ENCODE results near the gene MAGEA9B. TPM values are rescaled to one million over a fixed set of nuclear protein-coding genes. Genes with fewer than 3 reads are reported as not detected.
"Not testable (repeated sequence)": the region's sequence is repeated elsewhere in the genome, so short reads cannot be mapped to it uniquely, and the experiment has no call there.

The MAGEA9B gene
- total RNA-seq, 1 donor from 2014 or later: not detected

DNA sequence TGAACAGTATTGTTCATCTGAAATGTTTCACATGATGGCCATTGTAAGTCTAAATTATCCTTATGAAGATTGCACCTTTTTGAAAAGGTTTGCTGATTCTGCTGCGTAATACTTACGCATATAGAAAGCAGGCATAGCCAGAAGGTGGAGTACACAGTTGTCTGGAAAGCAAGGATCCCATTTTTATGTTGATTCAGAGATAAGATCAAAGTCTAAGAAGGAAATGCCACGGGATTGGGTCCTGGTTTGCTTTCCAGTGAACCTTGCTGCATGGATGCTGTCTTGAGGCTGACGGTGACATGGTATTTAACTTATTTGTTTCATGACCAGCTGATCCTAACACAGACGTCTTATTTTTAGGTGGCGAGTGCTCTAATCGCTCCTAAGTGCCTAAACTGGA is 15.5 kb downstream of the MAGEA9B start:
- no peak for DNase-seq (ENCODE audit: low spot score)

DNA sequence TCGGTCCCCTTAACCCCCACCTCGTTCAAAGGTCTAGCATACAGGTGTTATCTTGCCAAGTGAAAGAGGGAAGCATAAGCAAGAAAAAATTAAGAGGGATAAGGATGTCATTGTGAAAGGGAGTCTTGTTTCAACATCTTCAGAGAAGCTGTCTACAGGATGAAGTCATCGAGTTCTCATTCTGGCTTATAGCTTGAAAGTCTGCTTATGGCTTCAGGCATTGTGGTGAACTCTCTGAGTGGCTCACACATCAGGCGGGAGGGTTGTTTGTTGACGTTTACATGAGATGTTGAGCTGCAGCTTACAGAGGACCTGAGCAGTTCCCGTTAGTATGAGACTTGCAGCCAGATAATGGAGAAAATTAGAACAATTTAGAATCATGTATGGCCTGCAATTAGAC is 16.6 kb downstream of the MAGEA9B start:
- DNase-seq (ENCODE audit: low spot score): no peak

DNA sequence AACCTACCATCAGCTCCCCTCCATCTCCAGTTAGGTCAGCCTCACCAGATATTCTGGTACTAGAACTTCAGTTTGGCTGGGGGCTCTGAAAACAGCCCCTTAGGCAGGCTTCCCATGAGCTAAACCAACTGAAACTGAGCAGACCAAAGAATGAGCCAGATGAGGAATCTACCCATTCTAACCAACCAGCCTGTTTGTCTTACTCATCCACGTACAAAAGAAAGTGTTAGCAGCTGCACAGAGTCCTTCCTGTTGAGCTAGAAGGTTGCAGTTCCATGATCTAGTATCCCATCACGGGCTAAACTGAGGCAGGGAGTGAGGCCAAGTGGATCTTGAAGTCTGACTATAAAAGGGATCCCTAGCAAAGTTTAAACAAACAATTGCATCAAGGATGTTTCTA is 17.5 kb downstream of the MAGEA9B start:
- DNase-seq (ENCODE audit: low spot score): no peak

DNA sequence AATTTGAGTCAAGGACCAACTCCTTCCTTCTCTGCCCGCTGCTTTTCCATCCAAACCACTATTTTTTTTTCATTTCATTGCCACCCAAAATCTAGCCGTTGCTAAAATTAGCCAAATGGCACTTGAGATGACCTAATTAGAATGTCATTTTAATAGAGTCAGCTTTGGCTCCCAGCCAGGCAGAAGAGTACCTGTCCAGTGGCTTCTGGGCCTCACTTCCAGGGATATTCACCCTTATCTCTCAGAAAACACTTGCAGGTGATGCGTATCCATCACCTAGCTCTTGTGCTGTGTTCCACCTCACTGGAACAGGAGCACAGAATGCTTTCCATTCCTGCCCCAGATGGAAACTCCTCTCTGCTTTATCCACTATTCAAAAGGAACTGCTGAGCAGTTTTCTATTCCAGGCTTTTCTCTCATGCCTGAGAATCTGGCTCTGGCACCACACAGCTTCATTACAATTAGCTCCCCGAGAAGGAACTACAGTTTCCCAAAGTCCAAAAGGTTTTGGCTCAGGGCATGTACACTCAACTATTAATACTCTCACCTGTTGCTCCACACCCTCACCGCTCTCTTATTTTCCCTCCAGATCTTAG is 18.5 kb downstream of the MAGEA9B start:
- DNase-seq (ENCODE audit: low spot score): no peak

DNA sequence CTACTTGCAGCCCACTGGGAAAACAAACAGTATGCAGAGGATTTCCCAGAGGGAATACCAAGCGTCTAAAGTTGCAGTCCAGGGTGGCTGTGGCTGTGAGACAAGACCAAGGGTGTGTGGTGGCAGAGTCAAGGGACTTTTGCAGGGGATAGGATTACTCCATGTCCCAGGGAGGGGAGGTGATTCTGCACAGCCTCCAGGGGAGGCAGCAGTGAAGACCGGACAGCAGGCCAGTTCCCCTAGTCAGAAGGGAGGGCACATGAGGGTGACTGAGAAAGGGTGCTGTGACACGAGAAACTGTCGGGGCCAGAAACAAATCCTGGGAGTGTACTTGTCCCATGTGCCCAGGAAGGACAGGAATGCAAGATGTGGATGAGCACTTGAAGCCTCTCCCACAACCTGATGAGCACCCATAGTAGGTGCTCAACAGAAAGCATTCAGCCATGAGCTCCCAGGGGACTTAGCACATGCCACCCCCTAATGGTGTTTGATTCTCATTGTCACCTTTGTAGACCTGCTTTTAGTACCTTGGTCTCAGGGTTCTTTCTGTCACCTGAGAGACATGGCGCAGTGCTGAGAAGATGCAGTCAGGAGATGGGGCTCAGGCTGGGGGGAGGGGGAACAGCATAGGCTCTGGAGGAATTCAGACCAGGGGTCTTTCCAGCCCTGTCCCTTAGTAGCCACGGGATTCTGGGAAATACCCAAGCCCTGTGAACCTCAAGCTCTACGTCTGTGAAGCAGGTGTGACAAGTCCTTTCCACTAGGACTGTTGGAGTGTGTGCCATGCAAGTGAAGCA is 19.4 kb downstream of the MAGEA9B start:
- no peak for DNase-seq (ENCODE audit: low spot score)

DNA sequence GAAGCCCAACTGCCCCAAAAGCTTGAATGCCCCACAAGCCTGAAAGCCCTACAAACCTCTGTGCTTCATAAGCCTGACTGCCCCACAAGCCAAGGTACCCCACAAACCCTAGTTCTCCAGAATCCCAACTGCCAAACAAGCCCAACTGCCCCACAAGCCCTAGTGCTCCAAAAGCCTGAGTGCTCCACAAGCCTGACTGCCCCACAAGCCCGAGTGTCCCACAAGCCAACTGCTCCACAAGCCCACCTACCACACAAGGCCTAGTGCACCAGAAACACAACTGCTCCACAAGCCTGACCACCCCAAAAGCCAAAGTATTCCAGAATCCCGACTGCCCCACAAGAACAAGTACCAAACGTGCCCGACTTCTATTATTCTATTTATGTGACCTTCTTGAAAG is 23.9 kb downstream of the MAGEA9B start:
- DNase-seq (ENCODE audit: low spot score): no peak

DNA sequence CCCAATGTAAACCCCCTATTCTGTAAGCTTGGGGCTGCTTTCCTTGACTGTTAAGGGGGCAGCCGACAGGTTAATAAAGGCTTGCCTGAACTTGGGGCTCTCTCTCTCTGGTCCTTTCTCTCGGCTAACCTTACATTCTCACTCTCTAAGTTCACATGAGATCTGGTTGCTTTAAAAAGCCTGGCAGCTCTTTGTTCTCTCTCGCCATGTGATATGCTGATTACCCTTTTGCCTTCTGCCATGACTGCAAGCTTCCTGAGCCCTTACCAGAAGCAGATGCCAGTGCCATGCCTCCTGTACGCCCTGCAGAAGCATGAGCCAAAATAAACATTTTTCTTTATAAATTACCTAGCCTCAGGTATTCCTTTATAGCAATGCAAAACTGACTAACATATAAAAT is 32.0 kb downstream of the MAGEA9B start:
- DNase-seq (ENCODE audit: low spot score): not testable (repeated sequence)

DNA sequence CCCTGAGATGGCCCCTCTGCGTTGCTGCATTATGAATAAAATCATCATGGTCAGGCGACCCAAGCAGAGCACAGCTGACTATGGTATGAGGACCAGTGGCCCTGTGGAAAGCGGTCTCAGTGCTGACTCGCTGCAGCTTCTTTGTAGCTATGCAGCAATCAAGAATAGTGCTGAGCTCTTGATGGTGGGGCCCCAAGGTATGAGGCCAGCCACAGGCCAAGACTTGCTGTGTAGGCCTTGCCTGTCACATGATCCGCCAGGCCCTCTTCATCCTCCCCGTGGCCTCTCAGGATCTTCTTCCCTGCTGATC is 35.4 kb downstream of the MAGEA9B start:
- DNase-seq (ENCODE audit: low spot score): not testable (repeated sequence)

DNA sequence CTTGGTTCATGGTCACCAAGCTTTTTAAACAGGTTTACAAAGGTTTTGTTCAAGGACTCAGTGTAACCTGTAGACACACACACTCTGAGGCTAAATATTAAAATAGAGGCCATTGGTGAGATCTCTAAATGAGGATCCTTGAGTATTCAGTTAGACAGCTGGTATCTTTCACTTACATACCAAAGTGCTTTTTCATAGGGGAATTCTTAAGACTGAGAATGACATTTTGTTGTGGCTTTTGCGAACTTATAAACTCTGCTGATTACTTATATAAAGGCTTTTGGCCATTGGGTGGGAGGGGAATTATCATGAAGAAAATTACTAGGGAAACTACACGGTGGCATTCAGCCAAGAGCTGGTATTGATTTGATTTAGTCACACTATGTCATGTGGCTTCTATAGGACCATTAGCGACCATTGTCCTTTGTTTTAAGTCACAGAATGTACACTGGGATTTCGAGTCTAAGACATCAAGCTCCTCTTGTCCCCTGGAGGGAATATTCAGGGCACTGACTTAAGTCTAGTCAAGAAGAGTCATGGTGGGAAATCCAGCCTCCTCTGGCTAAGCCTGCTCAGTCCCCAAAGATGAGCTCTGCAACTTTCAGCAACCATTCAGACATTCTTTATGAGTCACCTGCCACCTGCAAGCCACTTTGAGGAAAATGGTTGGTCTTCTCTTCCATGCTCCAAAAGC is 35.9 kb downstream of the MAGEA9B start:
- not testable (repeated sequence) for DNase-seq (ENCODE audit: low spot score)

DNA sequence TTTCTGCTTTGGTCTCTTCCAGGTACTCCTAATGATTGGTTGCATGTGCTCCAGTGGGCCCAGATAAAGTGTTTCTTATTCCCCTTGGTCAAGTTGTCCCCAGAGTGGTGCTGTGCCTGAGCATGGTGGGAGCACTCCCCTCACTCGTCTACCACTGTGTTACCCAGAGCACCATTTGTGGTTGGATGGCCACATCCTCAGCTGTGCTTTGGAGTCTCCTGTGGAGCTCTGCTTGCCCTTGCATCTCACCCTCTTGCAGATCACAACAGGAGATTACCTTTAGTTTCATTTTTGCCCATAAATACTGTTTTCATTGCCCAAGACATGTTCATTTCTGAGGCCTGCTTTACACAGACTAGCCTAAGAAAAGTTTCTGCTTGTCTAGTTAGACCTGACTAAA is 36.8 kb downstream of the MAGEA9B start:
- not testable (repeated sequence) for DNase-seq (ENCODE audit: low spot score)

DNA sequence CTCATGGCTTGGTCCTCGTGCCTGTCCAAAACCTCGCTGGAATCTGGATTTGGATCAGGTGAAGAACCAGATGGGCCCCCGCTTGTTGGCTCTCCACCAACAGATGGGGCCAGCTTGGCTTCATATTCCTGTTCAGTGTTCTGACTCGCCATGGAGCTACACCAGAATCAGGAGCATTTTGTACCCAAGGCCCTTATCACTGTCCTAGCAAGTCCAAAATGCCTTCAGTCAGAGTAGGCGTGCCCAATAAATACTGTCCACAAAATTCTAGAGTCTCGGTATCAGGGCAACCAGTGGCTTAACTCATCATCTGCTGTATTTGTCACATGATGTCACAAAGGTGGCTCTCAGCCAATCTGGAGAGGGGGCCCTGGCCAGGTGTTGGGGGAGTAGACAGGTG is 37.6 kb downstream of the MAGEA9B start, which contains the start of gene HSFX3:
Gene HSFX3, minus strand, starts transcription at position 224 of the 400 bp plus-strand sequence. Its CDS starts 72 bp downstream, at position 152.
- DNase-seq (ENCODE audit: low spot score): not testable (repeated sequence)

DNA sequence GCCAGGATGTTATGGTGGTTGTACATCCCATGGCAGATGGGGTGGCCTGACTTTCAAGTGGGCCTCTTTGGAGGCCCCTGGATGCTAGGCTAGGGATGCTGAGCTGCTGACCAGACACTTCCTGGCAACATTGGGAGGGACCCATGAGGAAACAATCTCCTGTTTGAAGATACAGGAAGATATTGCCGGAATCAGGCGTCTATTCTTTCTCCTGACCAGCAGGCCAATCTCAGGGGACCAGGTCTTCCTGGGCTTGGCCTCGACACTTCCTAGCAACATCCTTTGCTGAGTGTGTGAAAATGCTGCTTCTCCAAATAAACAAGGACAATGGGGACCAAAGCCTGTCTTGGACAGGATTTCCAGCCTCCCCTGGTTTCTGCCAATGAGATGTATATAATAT is 39.5 kb downstream of the MAGEA9B start:
- not testable (repeated sequence) for DNase-seq (ENCODE audit: low spot score)

DNA sequence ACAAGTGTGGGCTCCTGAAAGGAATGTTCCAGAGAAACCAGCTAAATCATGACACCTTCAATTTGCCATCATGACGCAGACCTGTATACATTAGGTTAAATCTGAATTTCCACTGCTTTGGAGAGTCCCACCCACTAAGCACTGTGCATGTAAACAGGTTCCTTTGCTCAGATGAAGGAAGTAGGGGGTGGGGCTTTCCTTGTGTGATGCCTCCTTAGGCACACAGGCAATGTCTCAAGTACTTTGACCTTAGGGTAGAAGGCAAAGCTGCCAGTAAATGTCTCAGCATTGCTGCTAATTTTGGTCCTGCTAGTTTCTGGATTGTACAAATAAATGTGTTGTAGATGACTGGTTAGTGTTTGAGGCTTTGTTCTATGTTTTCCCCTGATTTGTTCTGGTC is 40.3 kb downstream of the MAGEA9B start:
- DNase-seq (ENCODE audit: low spot score): not testable (repeated sequence)

DNA sequence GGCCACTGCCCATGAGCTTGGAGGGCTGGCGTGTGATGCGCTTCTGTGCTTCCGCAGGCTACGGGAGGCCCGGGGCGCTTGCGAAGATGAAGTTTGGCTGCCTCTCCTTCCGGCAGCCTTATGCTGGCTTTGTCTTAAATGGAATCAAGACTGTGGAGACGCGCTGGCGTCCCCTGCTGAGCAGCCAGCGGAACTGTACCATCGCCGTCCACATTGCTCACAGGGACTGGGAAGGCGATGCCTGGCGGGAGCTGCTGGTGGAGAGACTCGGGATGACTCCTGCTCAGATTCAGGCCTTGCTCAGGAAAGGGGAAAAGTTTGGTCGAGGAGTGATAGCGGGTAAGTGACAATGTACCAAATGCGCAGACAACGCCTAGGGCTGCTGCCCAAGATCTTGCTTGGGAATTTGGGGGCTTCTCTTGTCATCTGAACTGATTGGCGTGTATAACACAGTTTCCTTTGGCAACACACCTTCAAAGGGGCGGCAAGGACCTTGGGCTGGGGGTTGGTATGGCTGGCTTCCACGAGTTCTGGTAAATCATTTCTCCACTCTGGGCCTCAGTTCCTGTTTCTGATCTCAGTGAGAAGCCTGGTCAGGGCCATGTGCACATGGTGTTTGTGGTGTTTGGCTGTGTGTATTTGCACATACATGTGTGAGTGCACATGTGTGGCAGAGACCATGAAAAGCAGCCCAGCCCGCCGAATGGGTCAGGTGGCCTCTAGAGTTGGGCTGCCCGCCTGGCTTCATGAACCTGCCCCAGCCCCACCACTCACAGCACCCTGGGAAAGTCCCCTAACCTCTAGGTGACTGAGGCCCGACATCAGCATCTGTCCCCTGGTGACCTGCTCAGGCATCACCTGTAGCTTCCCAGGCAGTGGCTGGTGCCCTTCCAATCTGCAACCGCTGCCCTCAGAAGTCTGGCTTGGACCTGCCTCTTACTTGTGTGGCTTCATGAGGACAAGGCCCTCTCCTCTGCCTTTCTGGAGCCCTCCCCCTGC is 41.4 kb downstream of the MAGEA9B start:
- DNase-seq (ENCODE audit: low spot score): not testable (repeated sequence)

DNA sequence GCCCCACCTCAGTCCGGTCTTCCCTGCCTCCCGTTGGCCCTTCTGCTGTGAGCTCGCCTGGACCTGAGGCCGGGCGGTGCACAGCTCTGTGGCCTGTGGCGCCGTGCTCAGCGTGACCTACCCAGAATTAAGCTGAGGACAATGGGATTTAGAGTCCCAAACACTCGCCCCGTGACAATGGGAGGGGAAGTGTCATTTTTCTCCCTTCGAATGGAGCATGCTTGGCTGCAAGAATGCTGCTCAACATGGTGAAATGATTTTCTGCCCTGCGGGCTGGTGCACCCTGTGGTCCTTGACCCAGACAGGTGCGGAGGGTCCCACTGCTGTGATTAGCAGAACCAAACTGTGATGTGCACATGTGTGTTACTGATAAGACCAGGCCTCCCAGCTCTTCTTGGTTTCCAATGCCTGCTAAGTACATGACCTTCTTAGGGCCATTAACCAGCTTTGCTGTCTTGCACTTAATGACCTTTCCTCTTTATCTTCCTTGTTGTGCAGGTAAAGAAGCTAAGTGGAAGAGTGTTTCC is 45.7 kb downstream of the MAGEA9B start:
- no peak for DNase-seq (ENCODE audit: low spot score)

DNA sequence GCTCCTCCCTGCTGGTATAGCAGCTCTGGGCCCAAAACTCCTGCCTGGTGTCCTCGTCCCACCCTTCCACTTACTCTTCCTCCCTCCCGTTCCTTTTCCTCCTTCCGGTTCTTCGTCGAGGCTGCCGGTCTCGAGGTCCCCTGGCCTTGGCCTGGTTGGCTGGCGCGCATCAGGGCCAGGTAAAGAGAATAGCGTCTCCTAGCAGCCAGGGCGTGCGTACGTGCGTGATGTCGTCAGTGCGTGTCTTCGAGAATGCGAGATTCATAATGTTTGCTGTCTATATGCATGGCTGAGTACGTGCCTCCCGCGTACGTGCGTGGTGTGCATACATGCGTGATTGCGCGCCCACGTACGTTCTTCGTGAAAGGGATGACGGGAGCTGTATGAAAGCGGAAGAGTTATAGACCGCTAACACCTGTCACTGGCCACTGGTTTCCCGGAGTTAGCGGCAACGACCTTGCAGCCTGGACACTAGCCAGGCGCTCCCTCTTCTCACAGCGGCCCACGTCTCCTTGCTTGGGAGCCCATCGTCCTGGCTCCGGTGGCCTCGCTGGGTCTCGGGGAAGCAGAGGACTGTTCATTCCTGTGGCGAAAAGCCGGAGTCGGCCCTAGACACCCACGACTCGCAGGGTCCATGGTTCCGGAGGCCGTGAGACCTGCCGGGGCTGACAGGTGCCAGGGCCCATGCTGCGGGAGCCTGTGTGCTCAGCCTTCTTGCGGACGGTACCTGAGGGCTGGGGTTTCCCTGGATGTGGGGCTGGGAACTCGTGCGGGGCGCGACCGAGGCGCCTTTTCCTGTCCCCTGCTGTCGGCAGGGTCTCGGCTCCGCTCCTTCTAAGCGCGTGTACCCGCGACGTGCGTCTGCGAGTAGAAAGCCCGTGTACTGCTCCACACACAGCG is 46.4 kb downstream of the MAGEA9B start, which contains the start of gene EOLA1:
Gene EOLA1, plus strand, starts transcription at position 392 of the 900 bp plus-strand sequence. CDS start 4,619 bp downstream, outside the sequence.
- DNase-seq (ENCODE audit: low spot score): peak; percentile 89

DNA sequence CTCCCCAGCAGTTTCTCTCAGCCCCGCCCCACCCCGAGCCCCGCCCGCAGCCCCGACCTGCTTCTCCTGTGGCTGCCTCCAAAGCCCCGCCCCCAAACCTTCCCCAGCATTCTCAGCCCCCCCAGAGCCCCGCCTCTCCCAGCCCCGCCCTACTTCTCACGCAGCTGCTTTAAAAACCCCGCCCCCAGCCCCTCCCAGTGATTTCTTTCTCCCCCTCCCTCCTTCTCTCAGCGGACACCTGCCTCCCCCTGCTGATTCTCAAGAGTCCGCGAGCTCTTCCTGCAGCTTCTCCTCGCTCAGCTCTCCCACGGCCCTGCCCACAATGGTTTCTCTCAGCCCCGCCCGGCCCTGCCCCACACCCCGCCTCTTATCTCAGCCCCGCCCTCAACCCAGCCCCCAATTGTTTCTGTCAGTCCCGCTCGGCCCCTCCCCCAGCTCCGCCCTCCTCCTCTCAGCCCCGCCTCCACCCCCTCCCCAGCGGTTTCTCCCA is 47.1 kb downstream of the MAGEA9B start:
- DNase-seq (ENCODE audit: low spot score): peak; percentile 93

DNA sequence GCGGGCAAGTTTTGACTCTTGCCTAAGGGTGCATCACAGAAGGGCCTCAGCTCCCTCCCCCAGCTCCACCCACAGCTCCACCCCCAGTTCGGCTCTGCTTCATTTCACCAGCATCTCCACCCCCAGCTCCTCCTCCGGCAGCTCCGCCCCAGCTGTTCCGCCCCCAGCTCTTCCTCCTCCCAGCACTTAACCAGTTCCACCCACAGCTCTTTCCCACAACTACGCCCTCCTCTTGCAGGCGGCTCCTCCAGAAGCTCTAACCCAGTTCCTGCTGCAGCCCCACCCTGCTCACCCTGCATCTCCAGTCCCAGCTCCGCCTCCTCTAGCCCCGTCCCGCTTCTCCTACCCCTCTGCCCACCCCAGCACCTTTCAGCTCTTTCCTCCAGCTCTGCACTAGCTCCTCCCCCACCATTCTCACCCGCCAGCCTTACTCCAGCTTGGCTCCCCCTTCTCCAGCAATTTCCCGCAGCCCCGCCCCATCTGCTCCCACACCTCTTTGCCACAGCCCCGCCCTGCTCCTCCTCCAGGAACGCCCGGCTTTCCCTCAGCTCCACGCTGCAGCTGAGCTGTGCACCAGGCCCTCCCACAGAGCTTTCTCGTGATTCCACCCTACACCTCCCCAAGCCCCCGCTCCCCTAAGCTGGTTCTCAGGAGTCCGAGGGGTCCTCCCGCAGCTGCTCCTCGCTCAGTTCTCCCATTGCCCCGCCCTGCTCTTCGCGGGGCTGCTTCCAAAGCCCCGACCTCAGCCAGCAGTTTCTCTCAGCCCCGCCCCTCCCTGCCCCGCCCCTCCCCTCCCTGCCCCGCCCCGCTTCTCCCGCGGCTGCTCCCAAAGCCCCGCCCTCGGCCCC is 47.8 kb downstream of the MAGEA9B start:
- DNase-seq (ENCODE audit: low spot score): peak; percentile 87

DNA sequence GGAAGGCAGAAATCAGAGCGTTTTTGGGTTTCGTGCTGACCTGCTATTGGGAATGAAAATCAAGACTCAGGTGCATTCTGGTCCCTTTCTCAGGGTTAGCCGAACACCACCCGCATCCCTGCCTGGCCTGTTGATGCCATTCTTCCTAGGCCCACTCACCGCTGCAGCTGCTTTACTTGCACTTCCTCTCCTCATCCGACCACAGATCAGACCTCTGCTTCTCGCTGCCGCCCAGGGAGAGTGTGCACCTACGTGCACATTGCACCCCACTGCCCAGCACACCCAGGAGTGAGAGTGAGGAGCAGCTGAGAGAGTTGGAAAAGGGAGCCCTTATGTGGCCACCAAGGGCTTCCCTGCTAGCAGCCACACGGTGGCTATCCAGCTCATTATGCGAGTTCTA is 49.8 kb downstream of the MAGEA9B start:
- DNase-seq (ENCODE audit: low spot score): not testable (repeated sequence)
